Measurements from ENCODE around the gene IGFN1. TPM values are rescaled to one million over a fixed set of nuclear protein-coding genes. Genes with fewer than 3 reads are reported as not detected.

IGFN1 gene
- total RNA-seq, 1 experiment from 2014 or later = not detected

GRCh38 chr1:201222125-201222524 is 31.5 kb downstream of the IGFN1 start:
- H3K27ac Mint-ChIP-seq = no peak overlapping the region
- Histone ChIP-seq H3K79me1 (ENCODE audit: insufficient read depth, low read depth, low read length, poor library complexity, severe bottlenecking) (no peaks in the 10 kb centered on the region), H2BK5ac (ENCODE audit: insufficient read length, low read length) (no peak overlapping the region), H3K4me2 (ENCODE audit: insufficient read depth, insufficient read length, low read length) (no peak overlapping the region), H3K23me2 (ENCODE audit: insufficient read length, low read depth, low read length, poor library complexity, severe bottlenecking) (no peaks in the 10 kb centered on the region), H3K23ac (ENCODE audit: insufficient read length, low read depth, low read length) (no peak overlapping the region), H3K9me3 (ENCODE audit: control insufficient read depth, low read depth, low read length) (no peaks in the 10 kb centered on the region), H3K56ac (ENCODE audit: insufficient read length, low read depth, low read length) (no peak overlapping the region), H2BK12ac (ENCODE audit: insufficient read length, low read depth, low read length) (no peak overlapping the region), H4K91ac (ENCODE audit: insufficient read length, low read depth, low read length) (no peak overlapping the region), H2BK15ac (ENCODE audit: low read depth, low read length) (no peak overlapping the region), H3K4me1 (ENCODE audit: insufficient read depth, low read length) (no peaks in the 10 kb centered on the region; the same call in 1 of the 2 replicates), H2BK120ac (ENCODE audit: low read depth, low read length, poor library complexity, severe bottlenecking) (no peak overlapping the region), H3K9ac (ENCODE audit: extremely low read depth, insufficient read length, low read length) (no peak overlapping the region), H4K5ac (ENCODE audit: insufficient read length, low read depth, low read length) (no peak overlapping the region), H2AK5ac (ENCODE audit: insufficient read length, low read length) (no peak overlapping the region), H2AFZ (ENCODE audit: low read length) (no peak overlapping the region), H3K27me3 (ENCODE audit: insufficient read depth, low read length) (no peaks in the 10 kb centered on the region), H3T11ph (ENCODE audit: low read length) (no peak overlapping the region), H3K4ac (ENCODE audit: low read depth, low read length) (no peak overlapping the region), H2BK20ac (ENCODE audit: low read depth, low read length, poor library complexity, severe bottlenecking) (no peak overlapping the region), H4K8ac (replicated peaks; ENCODE audit: insufficient read length, low read depth, low read length) (no peak overlapping the region), H3K14ac (ENCODE audit: insufficient read depth, low read length) (no peak overlapping the region), H4K20me1 (ENCODE audit: control insufficient read depth, insufficient read depth, insufficient read length) (no peaks in the 10 kb centered on the region), H3K27ac (ENCODE audit: insufficient read length, low read depth, low read length) (no peak overlapping the region), H3K18ac (ENCODE audit: insufficient read length, low read depth, low read length) (no peak overlapping the region), H3K79me2 (ENCODE audit: insufficient read depth, low read length) (no peaks in the 10 kb centered on the region)
- 0 out of 4 replicates have a peak, but pooled peaks cover 2 to 3% of the 10 kb centered on the region in 2 experiments for H3K4me1 Mint-ChIP-seq
- no peak overlapping the region for H3K4me3 Mint-ChIP-seq
- TF ChIP-seq CTCF (conservative IDR thresholded peaks at IDR 0.05) = no peak
- WGBS (ENCODE audit: extremely low coverage, insufficient read length, low lambda C conversion rate) = no CpG with 5 or more reads among the region's 6 CpGs
- H3K9me3 Mint-ChIP-seq = no peaks in the 10 kb centered on the region
- no peaks in the 10 kb centered on the region for H3K36me3 Mint-ChIP-seq (ENCODE audit: insufficient read depth in 1 of 3, low read depth in 3 of 3)
- peaks cover 6% of the 10 kb centered on the region for H3K27me3 Mint-ChIP-seq (ENCODE audit: low read depth)
- DNase-seq = no peak
